H1 (cell line): ENCODE results near the gene RAB11B. TPM values are rescaled to one million over a fixed set of nuclear protein-coding genes. Genes with fewer than 3 reads are reported as not detected.
"Not testable (repeated sequence)": the region's sequence is repeated elsewhere in the genome, so short reads cannot be mapped to it uniquely, and the experiment has no call there.

Source experiments
- CTCF ChIA-PET: fragments of 300-600 bp; sonication (Branson Sonifier 250); formaldehyde crosslinking; loops from one replicate; lab custom pipeline; 2021; ENCODE audit not compliant: partially characterized antibody; lab: Charles Lee
- POLR2A ChIA-PET: fragments of 300-600 bp; sonication (Branson Sonifier 250); formaldehyde crosslinking; loops from one replicate; lab custom pipeline; 2021; ENCODE audit warnings: inconsistent platforms; ENCODE audit not compliant: partially characterized antibody; lab: Charles Lee
- DNase-seq, 2 experiments: peaks; one replicate each; pipeline versions ENCODE4 v3.0.0 to v3.0.0-alpha.2; 2010 to 2022; ENCODE audit warnings: low spot score in 2 of 2, low read depth in 1 of 2, mixed read lengths in 1 of 2
- FAIRE-seq: peaks from 2 replicates; lab custom pipeline; 2011; peaks lifted over from hg19 to GRCh38; lab: Jason Lieb, UNC
- H2AFZ ChIP-seq: 2 replicates; pipeline ENCODE4 v1.8.1; 2012; ENCODE audit warnings: low read length, inconsistent platforms
- H2AK5ac ChIP-seq: 2 replicates; pipeline ENCODE4 v1.6.1; 2013; ENCODE audit warnings: low read depth, low read length
- H2BK120ac ChIP-seq: replicated peaks from 2 replicates; pipeline ENCODE3; 2013; ENCODE audit warnings: low read depth, low read length, inconsistent platforms
- H2BK12ac ChIP-seq: 2 replicates; pipeline ENCODE4 v1.6.1; 2013; ENCODE audit warnings: low read depth, low read length
- H2BK15ac ChIP-seq: 2 replicates; pipeline ENCODE4 v1.6.1; 2013; ENCODE audit warnings: low read length
- H2BK20ac ChIP-seq: 2 replicates; pipeline ENCODE4 v1.6.1; 2013; ENCODE audit warnings: low read length
- H2BK5ac ChIP-seq: 2 replicates; pipeline ENCODE4 v1.6.1; 2013; ENCODE audit warnings: low read depth, low read length
- H3K14ac ChIP-seq: 2 replicates; pipeline ENCODE4 v1.6.1; 2013; ENCODE audit warnings: inconsistent platforms; ENCODE audit not compliant: insufficient read length
- H3K18ac ChIP-seq: 2 replicates; pipeline ENCODE4 v1.6.1; 2013; ENCODE audit warnings: low read length; ENCODE audit errors: extremely low read depth
- H3K23ac ChIP-seq: 2 replicates; pipeline ENCODE4 v1.6.1; 2013; ENCODE audit warnings: inconsistent platforms; ENCODE audit not compliant: insufficient read length
- H3K23me2 ChIP-seq: 2 replicates; pipeline ENCODE4 v1.6.1; 2013; ENCODE audit warnings: low read depth, low read length
- H3K27ac ChIP-seq: 2 replicates; pipeline ENCODE4 v1.6.1; 2011; ENCODE audit warnings: low read depth, low read length, inconsistent platforms
- H3K27me3 ChIP-seq, 4 experiments: replicated peaks in 1 of 4; 1 replicate in 1 of 4; 2 replicates in 3 of 4; pipeline versions ENCODE4 v1.6.1 to v1.8.1; 2011 to 2013; ENCODE audit warnings: low read length in 3 of 4, mild to moderate bottlenecking in 3 of 4, inconsistent platforms in 2 of 4, mixed read lengths in 2 of 4, moderate library complexity in 1 of 4; ENCODE audit not compliant: control insufficient read depth in 3 of 4, insufficient read depth in 3 of 4; ENCODE audit errors: extremely low read depth in 1 of 4
- H3K36me3 ChIP-seq, 4 experiments: 2 replicates each; pipeline versions ENCODE4 v1.6.1 to v1.8.1; 2011 to 2013; ENCODE audit warnings: mild to moderate bottlenecking in 4 of 4, low read length in 3 of 4, moderate library complexity in 2 of 4, control low read depth in 1 of 4, inconsistent platforms in 1 of 4; ENCODE audit not compliant: insufficient read depth in 4 of 4, control insufficient read depth in 2 of 4
- H3K4ac ChIP-seq: replicated peaks from 2 replicates; pipeline ENCODE3; 2013; ENCODE audit warnings: low read length, low read depth, mixed read lengths, inconsistent platforms; ENCODE audit not compliant: insufficient read length
- H3K4me1 ChIP-seq, 4 experiments: replicated peaks in 1 of 4; 1 replicate in 1 of 4; 2 replicates in 3 of 4; pipeline versions ENCODE4 v1.6.1 to v1.8.1; 2011 to 2013; ENCODE audit warnings: low read length in 3 of 4, inconsistent platforms in 2 of 4, mixed read lengths in 1 of 4; ENCODE audit not compliant: insufficient read depth in 4 of 4, control insufficient read depth in 3 of 4
- H3K4me2 ChIP-seq, 2 experiments: 2 replicates each; pipeline versions ENCODE4 v1.6.1 to v1.8.1; 2011 to 2013; ENCODE audit warnings: low read depth in 2 of 2, low read length in 2 of 2, control low read depth in 1 of 2, inconsistent platforms in 1 of 2, mild to moderate bottlenecking in 1 of 2; ENCODE audit not compliant: insufficient read depth in 1 of 2
- H3K4me3 ChIP-seq, 4 experiments: fragments of 200-600, 300-600 bp in 1 of 4; sonication (generic), shearing (Covaris generic), sonication (Bioruptor Twin) in 1 of 4; 2 replicates each; pipeline versions ENCODE4 v1.5.1 to v1.8.1; 2011 to 2016; ENCODE audit warnings: low read length in 4 of 4, low read depth in 3 of 4, control low read depth in 2 of 4, inconsistent platforms in 2 of 4, mild to moderate bottlenecking in 2 of 4, mixed read lengths in 1 of 4, moderate library complexity in 1 of 4; ENCODE audit not compliant: insufficient read depth in 2 of 4; ENCODE audit errors: extremely low read depth in 1 of 4
- H3K56ac ChIP-seq: replicated peaks from 2 replicates; pipeline ENCODE3; 2013; ENCODE audit warnings: low read depth, mild to moderate bottlenecking, mixed read lengths, low read length, inconsistent platforms; ENCODE audit not compliant: insufficient read length
- H3K79me1 ChIP-seq: 2 replicates; pipeline ENCODE4 v1.6.1; 2013; ENCODE audit warnings: low read depth, low read length, control low read depth
- H3K79me2 ChIP-seq, 2 experiments: 2 replicates each; pipeline versions ENCODE4 v1.6.1 to v1.8.1; 2012 to 2013; ENCODE audit warnings: low read length in 2 of 2, mild to moderate bottlenecking in 2 of 2, inconsistent platforms in 1 of 2; ENCODE audit not compliant: insufficient read depth in 2 of 2, control insufficient read depth in 1 of 2
- H3K9ac ChIP-seq, 4 experiments: replicated peaks in 1 of 4; 1 replicate in 1 of 4; 2 replicates in 3 of 4; pipeline versions ENCODE4 v1.6.1 to v1.8.1; 2011 to 2013; ENCODE audit warnings: low read depth in 3 of 4, low read length in 3 of 4, control low read depth in 2 of 4, mild to moderate bottlenecking in 2 of 4, moderate library complexity in 2 of 4, inconsistent platforms in 1 of 4; ENCODE audit errors: extremely low read depth in 1 of 4
- H3K9me3 ChIP-seq, 2 experiments: 2 replicates each; pipeline versions ENCODE4 v1.6.1 to v1.8.1; 2012 to 2013; ENCODE audit warnings: mild to moderate bottlenecking in 2 of 2, moderate library complexity in 2 of 2, control low read depth in 1 of 2, inconsistent platforms in 1 of 2, low read depth in 1 of 2, low read length in 1 of 2, mixed read lengths in 1 of 2; ENCODE audit not compliant: insufficient read depth in 2 of 2
- H4K20me1 ChIP-seq, 2 experiments: replicated peaks in 1 of 2; 2 replicates each; pipeline versions ENCODE3 to v1.8.1; 2011 to 2013; ENCODE audit warnings: inconsistent platforms in 2 of 2, low read length in 2 of 2, mild to moderate bottlenecking in 1 of 2; ENCODE audit not compliant: insufficient read depth in 2 of 2, control insufficient read depth in 1 of 2
- H4K5ac ChIP-seq: 2 replicates; pipeline ENCODE4 v1.6.1; 2013; ENCODE audit warnings: low read length, low read depth, mixed read lengths, inconsistent platforms; ENCODE audit not compliant: insufficient read length
- H4K8ac ChIP-seq: 2 replicates; pipeline ENCODE4 v1.8.0; 2013; ENCODE audit warnings: mild to moderate bottlenecking, moderate library complexity, low read length, inconsistent platforms; ENCODE audit not compliant: insufficient read depth; ENCODE audit errors: extremely low read depth
- H4K91ac ChIP-seq: replicated peaks from 2 replicates; pipeline ENCODE3; 2013; ENCODE audit warnings: low read length, mixed read lengths, inconsistent platforms; ENCODE audit not compliant: insufficient read length
- WGBS, 2 experiments: shearing (Covaris generic) in 1 of 2; methylation state at CpG; one replicate each; pipeline versions ENCODE4 v1.1.6 to v1.1.7; 2013 to 2015; ENCODE audit warnings: low lambda C conversion rate in 2 of 2, mixed read lengths in 2 of 2, inconsistent platforms in 1 of 2, low coverage in 1 of 2, missing lambda C conversion rate in 1 of 2; ENCODE audit not compliant: insufficient replicate concordance in 2 of 2, insufficient coverage in 1 of 2, insufficient read length in 1 of 2; ENCODE audit errors: extremely low coverage in 1 of 2, missing lambda C conversion rate in 1 of 2; 5-methylcytosine and 5-hydroxymethylcytosine counted together
- polyA plus RNA-seq, 7 experiments: library from polyadenylated mRNA; depleted of rRNA in 3 of 7; stranded (reverse) in 5 of 7; unstranded in 2 of 7; fragments of >200 nt in 5 of 7; fragments of 200-250 nt in 2 of 7; gene quantifications; 1 replicate in 5 of 7; 2 replicates in 1 of 7; 4 replicates in 1 of 7; pipeline versions ENCODE4 v1.2.1 to v1.2.3, GENCODE V29; 2011 to 2013; ENCODE audit warnings: missing spikeins in 2 of 7, mixed read lengths in 2 of 7
- total RNA-seq: library from RNA; stranded (reverse); fragmentation: NEBNext Ultra II Directional; extraction: Animal tissue kit (Norgen Biotek cat#: 25700); gene quantifications from 2 replicates; pipeline ENCODE4 v1.2.1, GENCODE V29; 2021

RAB11B gene
- total and polyA plus RNA-seq, 2 of the 8 experiments (the other 6 are each of a cell fraction or from before 2014, with no cell fraction given), result 50.2 to 85.8 TPM

DNA sequence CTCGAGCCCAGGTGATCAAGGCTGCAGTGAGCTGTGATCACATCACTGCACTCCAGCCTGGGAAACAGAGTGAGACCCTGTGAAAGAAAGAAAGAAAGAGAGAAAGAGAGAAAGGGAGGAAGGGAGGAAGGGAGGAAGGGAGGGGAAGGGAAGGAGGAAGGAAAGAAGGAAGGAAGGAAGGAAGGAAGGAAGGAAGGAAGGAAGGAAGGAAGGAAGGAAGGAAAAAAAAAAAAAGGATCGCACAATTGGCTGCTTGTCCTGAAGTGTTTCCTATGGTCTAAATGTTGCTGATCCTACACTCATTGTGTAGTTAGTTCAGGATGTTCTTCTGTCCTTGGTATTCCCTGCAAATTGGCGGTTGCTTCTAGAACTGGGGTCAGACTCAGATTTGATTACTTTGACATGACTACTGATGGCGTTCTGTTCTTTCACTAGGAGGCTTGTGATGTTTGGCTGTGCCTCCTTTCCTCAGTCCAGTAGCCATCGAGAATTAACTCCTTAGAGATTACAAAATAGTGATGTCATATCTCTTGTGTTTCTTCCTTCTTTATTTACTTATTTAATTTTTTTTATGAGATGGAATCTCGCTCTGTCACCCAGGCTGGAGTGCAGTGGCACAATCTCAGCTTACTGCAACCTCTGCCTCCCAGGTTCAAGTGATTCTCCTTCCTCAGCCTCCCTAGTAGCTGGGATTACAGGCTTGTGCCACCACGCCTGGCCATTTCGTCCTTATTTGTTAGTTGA lies 40.4 kb upstream of the RAB11B start:
- FAIRE-seq, DNase-seq, H3K4me3 ChIP-seq, H3K56ac ChIP-seq, H2AK5ac ChIP-seq, H3K4me2 ChIP-seq, H3K27me3 ChIP-seq, H3K27ac ChIP-seq, H2BK5ac ChIP-seq, H2BK12ac ChIP-seq, H3K23ac ChIP-seq, H3K79me2 ChIP-seq, H3K14ac ChIP-seq, H3K4me1 ChIP-seq, H3K9ac ChIP-seq, H3K9me3 ChIP-seq, H3K79me1 ChIP-seq, H4K8ac ChIP-seq, H2BK15ac ChIP-seq, H4K5ac ChIP-seq, H3K36me3 ChIP-seq, H3K18ac ChIP-seq, H2BK20ac ChIP-seq, H4K20me1 ChIP-seq, H3K23me2 ChIP-seq, H3K4ac ChIP-seq, H2BK120ac ChIP-seq, H2AFZ ChIP-seq, H4K91ac ChIP-seq: not testable (repeated sequence)
- ChIA-PET POLR2A (interaction anchor here (0.6 to 1.8 kb wide), 4 partner anchors 14 to 235 kb away, joined by 3 to 5 read pairs (median 4); no protein-coding TSS in a partner anchor), CTCF (interaction anchor here (0.6 to 1.0 kb wide), 4 partner anchors 9 to 144 kb away, joined by 3 to 4 read pairs (median 3); no protein-coding TSS in a partner anchor)
- WGBS, 2 experiments, result 81% methylated on average over 7 of the region's 8 CpGs; no CpG with 5 or more reads in 1 of the 2 experiments
